OCI-LY1 (cell line): Measurements from ENCODE around the gene TCF4.

Experiments
- H2AFZ ChIP-seq: fragments of 200-600 bp; sonication (generic), shearing (Covaris generic); 2 replicates; pipeline ENCODE4 v1.6.0; 2014; ENCODE audit warnings: antibody characterized with exemption, mild to moderate bottlenecking, low read length
- H3F3A ChIP-seq: fragments of 200-600 bp; sonication (generic), shearing (Covaris generic); 2 replicates; pipeline ENCODE4 v1.6.0; 2014; ENCODE audit warnings: mild to moderate bottlenecking, antibody characterized with exemption, low read length, moderate library complexity; ENCODE audit not compliant: insufficient read depth
- H3K27ac ChIP-seq: fragments of 200-600 bp; sonication (generic); 2 replicates; pipeline ENCODE4 v1.5.1; 2014; ENCODE audit warnings: low read length, mixed run types, mild to moderate bottlenecking, low read depth; ENCODE audit not compliant: poor library complexity, severe bottlenecking
- H3K27me3 ChIP-seq: fragments of 200-600 bp; sonication (generic); 2 replicates; pipeline ENCODE4 v1.6.0; 2014; ENCODE audit warnings: antibody characterized with exemption, mild to moderate bottlenecking, low read length, moderate library complexity; ENCODE audit not compliant: insufficient read depth
- H3K36me3 ChIP-seq: fragments of 200-600 bp; sonication (generic); 2 replicates; pipeline ENCODE4 v1.6.1; 2014; ENCODE audit warnings: mild to moderate bottlenecking, antibody characterized with exemption, low read length, moderate library complexity, mixed read lengths; ENCODE audit not compliant: insufficient read depth
- H3K4me1 ChIP-seq: fragments of 200-600 bp; sonication (generic); 2 replicates; pipeline ENCODE4 v1.5.1; 2014; ENCODE audit warnings: mild to moderate bottlenecking, low read length, moderate library complexity; ENCODE audit not compliant: insufficient read depth, severe bottlenecking
- H3K4me2 ChIP-seq: fragments of 200-600 bp; sonication (generic), shearing (Covaris generic); 2 replicates; pipeline ENCODE4 v1.6.1; 2014; ENCODE audit warnings: low read length
- H3K4me3 ChIP-seq: fragments of 200-600 bp; sonication (generic); 2 replicates; pipeline ENCODE4 v1.5.1; 2014; ENCODE audit warnings: low read length, low read depth, mild to moderate bottlenecking, mixed read lengths; ENCODE audit not compliant: poor library complexity, severe bottlenecking
- H3K79me2 ChIP-seq: fragments of 200-600 bp; shearing (Covaris generic); 2 replicates; pipeline ENCODE4 v1.6.1; 2016; ENCODE audit warnings: mixed run types, low read length, mixed read lengths; ENCODE audit not compliant: insufficient read depth
- H3K9ac ChIP-seq: fragments of 200-600 bp; sonication (generic), shearing (Covaris generic); 2 replicates; pipeline ENCODE4 v1.6.1; 2014; ENCODE audit warnings: mild to moderate bottlenecking, low read length, mixed read lengths
- H3K9me2 ChIP-seq: fragments of 200-600 bp; sonication (generic), shearing (Covaris generic); 2 replicates; pipeline ENCODE4 v1.6.1; 2014; ENCODE audit warnings: low read depth, mild to moderate bottlenecking, low read length, mixed read lengths
- H3K9me3 ChIP-seq: fragments of 200-600 bp; shearing (Covaris generic); 2 replicates; pipeline ENCODE4 v1.6.1; 2014; ENCODE audit warnings: low read length, mixed read lengths
- H4K20me1 ChIP-seq: fragments of 200-600 bp; sonication (generic), shearing (Covaris generic); 2 replicates; pipeline ENCODE4 v1.6.0; 2016; ENCODE audit warnings: mild to moderate bottlenecking, low read length; ENCODE audit not compliant: insufficient read depth
- EZH2 ChIP-seq: fragments of 200-600 bp; sonication (generic), shearing (Covaris generic); IDR thresholded peaks from 2 replicates; pipeline ENCODE4 v1.8.0; 2017; ENCODE audit warnings: borderline replicate concordance, mixed run types, mild to moderate bottlenecking, antibody characterized with exemption, low read length, moderate library complexity, mixed read lengths
- TF ChIP-seq, protein P1 (sequence below): fragments of 200-600 bp; sonication (generic), shearing (Covaris generic); IDR thresholded peaks from 2 replicates; pipeline ENCODE4 v1.5.1; 2017; ENCODE audit warnings: mild to moderate bottlenecking, antibody characterized with exemption, low read length, moderate library complexity, mixed read lengths

Gene TCF4

DNA sequence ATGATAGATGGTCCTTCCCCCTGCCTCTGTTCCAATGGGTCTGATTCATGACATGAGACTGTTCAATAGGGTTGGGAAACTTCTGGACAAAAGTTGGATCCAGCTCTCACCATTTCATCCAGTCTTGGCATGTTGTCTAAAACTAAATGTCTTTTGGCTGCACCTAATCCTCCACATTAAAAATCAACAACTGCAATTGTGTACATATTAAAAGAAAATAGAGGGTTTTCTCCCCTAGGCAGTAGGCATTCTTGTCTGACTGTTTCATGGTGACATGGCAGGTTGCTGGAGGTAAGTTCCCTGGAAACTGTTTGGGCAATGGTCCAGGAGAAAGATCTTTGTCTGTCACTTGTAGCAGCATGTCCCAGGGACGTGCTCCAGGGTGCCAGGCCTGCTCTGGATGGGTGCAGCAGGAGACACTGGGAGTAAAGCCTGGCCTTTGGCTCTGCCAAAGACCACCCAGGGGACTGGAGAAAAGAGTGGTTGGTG is 135.8 kb downstream of the TCF4 start:
- no peaks in the 10 kb centered on the region for H3K27me3 ChIP-seq
- peak overlapping the region; percentile 94 for H3K27ac ChIP-seq
- peak overlapping the region; percentile 10; the same call in 1 of the 2 replicates for H3K4me2 ChIP-seq
- no peak overlapping the region for H3K4me3 ChIP-seq
- H3K79me2 ChIP-seq: peaks cover 11% of the 10 kb centered on the region; the same call in 1 of the 2 replicates
- 0 out of 2 replicates have a peak, but pooled peaks cover 3% of the 10 kb centered on the region for H3F3A ChIP-seq
- H3K9me2 ChIP-seq: no peaks in the 10 kb centered on the region
- H3K4me1 ChIP-seq: peaks cover 98% of the 10 kb centered on the region
- no peak overlapping the region for H2AFZ ChIP-seq
- H3K9ac ChIP-seq: no peak overlapping the region; the same call in 1 of the 2 replicates
- H3K9me3 ChIP-seq: no peaks in the 10 kb centered on the region
- no peaks in the 10 kb centered on the region for H4K20me1 ChIP-seq
- no peaks in the 10 kb centered on the region for H3K36me3 ChIP-seq
- no peak for TF ChIP-seq EZH2
- TF ChIP-seq, protein P1, sequence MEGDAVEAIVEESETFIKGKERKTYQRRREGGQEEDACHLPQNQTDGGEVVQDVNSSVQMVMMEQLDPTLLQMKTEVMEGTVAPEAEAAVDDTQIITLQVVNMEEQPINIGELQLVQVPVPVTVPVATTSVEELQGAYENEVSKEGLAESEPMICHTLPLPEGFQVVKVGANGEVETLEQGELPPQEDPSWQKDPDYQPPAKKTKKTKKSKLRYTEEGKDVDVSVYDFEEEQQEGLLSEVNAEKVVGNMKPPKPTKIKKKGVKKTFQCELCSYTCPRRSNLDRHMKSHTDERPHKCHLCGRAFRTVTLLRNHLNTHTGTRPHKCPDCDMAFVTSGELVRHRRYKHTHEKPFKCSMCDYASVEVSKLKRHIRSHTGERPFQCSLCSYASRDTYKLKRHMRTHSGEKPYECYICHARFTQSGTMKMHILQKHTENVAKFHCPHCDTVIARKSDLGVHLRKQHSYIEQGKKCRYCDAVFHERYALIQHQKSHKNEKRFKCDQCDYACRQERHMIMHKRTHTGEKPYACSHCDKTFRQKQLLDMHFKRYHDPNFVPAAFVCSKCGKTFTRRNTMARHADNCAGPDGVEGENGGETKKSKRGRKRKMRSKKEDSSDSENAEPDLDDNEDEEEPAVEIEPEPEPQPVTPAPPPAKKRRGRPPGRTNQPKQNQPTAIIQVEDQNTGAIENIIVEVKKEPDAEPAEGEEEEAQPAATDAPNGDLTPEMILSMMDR: no peak

DNA sequence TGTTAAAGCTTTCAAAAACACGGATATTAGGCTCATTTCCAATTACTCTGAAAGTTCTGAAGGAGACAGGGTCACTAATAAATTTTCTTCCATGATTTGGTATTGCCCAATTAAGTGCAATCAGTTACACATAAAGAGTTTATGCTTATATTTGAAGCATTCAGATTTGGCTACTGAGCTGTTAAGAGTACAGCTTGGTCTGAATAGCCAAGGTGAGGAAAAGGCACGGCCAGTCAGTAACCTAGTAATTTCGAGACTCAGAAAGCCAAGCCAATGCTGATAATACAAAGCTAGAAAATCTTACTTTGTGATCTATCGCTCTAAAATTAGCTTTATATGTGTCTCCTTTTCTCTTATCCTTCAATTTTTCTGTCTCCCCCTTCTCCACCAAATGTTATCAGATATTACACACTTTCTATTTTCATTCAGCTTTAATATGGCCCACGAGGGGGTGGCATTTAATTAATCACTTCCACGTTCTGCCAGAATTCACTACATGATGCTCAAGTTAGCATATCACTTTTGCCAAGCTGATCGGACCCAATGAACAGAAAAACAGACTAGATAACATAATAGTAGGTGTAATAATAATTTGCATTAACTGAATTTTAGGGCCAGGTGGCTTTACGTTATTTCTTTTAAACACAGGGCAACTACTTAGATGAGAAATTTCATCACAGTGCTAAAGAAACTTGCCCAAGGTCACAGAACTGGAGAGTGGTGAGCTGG is 138.4 kb downstream of the TCF4 start:
- Histone ChIP-seq H4K20me1 (no peaks in the 10 kb centered on the region), H3K4me3 (peak overlapping the region; percentile 16), H3K36me3 (peaks cover 15% of the 10 kb centered on the region), H3K9ac (peak overlapping the region; percentile 53), H3K9me3 (peaks cover 13% of the 10 kb centered on the region; the same call in 1 of the 2 replicates), H3K79me2 (peaks cover 7% of the 10 kb centered on the region), H3K4me1 (peaks cover 83% of the 10 kb centered on the region), H2AFZ (no peak overlapping the region), H3F3A (0 out of 2 replicates have a peak, but pooled peaks cover 3% of the 10 kb centered on the region), H3K4me2 (peak overlapping the region; percentile 51), H3K27me3 (no peaks in the 10 kb centered on the region), H3K9me2 (no peaks in the 10 kb centered on the region), H3K27ac (peak overlapping the region; percentile 94)
- TF ChIP-seq, protein P1: peak; percentile 25; the same call in 1 of the 2 replicates
- no peak for TF ChIP-seq EZH2

DNA sequence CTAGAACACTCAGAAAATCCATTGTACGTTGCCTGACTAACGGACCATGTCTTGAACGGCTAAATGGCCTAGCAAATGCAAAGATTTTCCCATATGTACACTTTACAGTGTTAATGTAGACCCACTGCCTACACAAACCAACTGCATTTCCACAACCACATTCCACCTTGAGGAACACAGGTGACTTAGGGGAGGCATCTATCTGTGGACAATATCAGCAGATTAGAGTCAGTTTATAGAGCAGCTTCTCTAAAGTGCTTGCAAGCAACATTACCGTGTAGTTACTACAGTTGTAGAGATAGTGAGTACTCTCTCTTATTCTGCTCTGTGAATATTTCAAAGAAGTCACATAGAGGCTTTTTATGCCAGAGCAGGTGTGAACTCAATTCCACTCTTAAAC is 139.6 kb downstream of the TCF4 start:
- Histone ChIP-seq H3K4me1 (peaks cover 82% of the 10 kb centered on the region), H3K9me2 (no peaks in the 10 kb centered on the region), H3F3A (0 out of 2 replicates have a peak, but pooled peaks cover 3% of the 10 kb centered on the region), H4K20me1 (no peaks in the 10 kb centered on the region), H3K79me2 (peaks cover 5% of the 10 kb centered on the region), H3K27ac (peak overlapping the region; percentile 94), H3K4me2 (peak overlapping the region; percentile 51), H3K9me3 (peaks cover 13% of the 10 kb centered on the region; the same call in 1 of the 2 replicates), H3K27me3 (no peaks in the 10 kb centered on the region), H2AFZ (no peak overlapping the region), H3K9ac (peak overlapping the region; percentile 53), H3K4me3 (peak overlapping the region; percentile 16), H3K36me3 (peaks cover 18% of the 10 kb centered on the region)
- TF ChIP-seq, protein P1: no peak
- TF ChIP-seq EZH2: no peak
